Endothelial cell of hepatic sinusoid (primary cell): Measurements from ENCODE around the gene RHNO1.
"Not testable (repeated sequence)": the region's sequence is repeated elsewhere in the genome, so short reads cannot be mapped to it uniquely, and the experiment has no call there.

Experiments used
- in situ Hi-C: cut with HindIII; loops from 2 replicates; pipeline ENCODE4 v1.10.0; 2017; ENCODE audit warnings: low sequenced_read_pairs

Gene RHNO1

DNA sequence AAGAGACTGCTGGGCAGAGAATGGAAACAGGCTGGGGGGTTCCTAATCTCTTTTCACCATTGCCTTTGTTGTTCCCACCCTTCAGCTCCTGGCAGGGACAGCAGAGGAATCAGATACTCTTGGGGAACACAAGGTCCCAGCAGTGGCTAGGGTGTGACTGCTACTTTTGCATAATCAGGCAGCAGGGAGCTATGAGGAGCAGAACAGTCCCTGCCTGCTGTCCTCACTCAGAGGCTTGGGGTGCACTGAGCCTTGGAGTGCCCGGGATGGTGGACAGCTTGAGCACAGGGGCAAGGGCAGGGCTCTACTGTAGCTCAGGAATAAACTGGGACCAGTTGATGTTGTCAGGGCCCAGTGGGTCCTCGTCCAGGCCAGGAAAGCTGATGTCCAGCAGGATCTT, 18.7 kb upstream of the RHNO1 start:
- in situ Hi-C loops: no loop called here

DNA sequence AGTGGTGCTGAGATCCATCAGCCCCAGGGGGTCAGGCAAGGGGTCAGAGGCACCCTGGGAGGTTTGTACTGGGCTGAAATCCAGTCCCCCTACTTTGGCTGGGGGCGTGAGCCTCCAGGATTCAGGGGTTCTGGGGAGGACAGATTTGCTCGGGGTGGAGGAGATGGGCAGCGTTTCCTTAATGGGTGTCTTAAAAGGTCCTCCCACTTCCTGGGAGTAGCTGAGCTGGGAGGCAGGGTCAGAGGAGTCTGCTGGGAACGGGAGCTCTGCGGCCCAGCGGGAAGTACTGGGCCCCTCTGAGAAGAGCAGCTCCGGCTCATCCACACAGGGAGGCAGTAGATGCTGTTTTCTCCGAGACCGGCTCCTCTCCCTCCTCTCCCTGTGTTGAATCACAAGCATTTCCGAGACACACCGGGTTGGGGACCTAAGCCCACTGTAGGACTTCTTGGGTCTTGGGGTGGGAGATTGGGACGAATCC, 18.0 kb upstream of the RHNO1 start:
- in situ Hi-C loops: no loop called here

DNA sequence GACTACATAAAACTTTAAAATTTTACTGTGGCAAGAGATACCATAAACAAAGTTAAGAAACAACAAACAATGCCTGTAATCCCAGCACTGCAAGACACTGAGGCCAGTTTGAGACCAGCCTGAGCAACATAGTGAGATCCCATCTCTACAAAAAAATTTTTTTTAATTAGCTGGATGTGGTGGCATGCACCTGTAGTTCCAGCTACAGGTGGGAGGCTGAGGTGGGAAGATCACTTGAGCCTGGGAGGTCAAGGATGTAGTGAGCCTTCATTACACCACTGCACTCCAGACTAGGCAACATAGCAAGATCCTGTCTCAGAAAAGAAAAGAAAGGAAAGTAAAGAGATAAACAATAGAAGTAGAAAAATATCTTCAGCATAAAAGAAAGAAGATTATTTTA, 16.9 kb upstream of the RHNO1 start:
- in situ Hi-C loops: loop anchor here (5.0 kb wide), 1 partner anchor 72 kb away; no protein-coding TSS in a partner anchor

DNA sequence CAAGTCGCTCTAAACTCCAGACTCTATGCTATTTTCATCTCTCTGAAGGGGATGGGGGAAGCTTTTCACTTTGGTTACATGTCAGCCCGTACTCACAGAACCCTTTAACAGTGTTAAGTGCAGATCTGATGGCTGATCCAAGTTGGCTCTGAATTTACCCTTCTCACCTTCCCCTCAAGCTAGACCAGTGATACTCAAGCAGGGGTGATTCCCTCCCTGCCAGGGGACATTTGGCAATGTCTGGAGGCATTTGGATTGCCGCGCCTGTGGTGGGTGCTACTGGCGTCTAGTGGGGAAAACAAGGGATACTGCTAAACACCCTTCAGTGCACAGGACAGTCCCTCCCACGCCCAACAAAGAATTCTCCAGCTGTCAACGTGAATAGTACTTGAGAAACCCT, 14.1 kb upstream of the RHNO1 start:
- in situ Hi-C loops: loop anchor here (5.0 kb wide), 1 partner anchor 69 kb away; no protein-coding TSS in a partner anchor

DNA sequence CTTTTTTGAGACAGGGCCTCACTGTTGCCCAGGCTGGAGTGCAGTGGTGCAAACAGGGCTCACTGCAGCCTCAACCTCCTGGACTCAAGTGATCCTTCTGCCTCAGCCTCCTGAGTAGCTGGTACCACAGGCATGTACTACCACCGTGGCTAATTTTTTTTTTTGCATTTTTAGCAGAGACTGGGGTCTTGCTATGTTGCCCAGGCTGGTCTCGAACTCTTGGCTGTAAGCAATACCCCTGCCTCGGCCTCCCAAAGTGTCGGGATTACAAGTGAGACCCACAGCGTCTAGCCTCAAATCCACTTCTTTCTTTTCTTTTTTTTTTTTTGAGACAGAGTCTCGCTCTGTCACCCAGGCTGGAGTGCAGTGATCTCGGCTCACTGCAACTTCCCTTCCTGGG, 13.6 kb upstream of the RHNO1 start:
- in situ Hi-C loops: loop anchor here (5.0 kb wide), 1 partner anchor 69 kb away; no protein-coding TSS in a partner anchor

DNA sequence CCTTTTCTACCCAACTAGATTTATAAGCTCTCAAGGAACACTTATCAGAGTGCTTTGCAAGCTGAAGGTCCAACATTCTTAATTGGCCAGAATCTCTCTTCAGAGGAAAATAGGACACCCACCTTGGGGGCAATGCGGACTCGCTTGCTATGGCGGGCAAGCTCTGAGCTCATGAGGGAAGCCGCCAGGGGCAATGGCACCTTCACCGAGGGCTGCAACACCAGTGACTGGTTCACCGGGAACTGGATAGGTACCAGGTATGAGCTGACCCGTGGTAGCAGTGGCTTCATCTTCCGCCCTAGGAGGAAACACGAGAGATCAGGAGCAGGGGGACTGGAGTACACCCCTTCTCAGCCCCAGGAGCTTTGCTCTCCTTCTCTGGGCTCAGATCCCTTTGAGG, 12.8 kb upstream of the RHNO1 start:
- in situ Hi-C loops: loop anchor here (5.0 kb wide), 1 partner anchor 68 kb away; no protein-coding TSS in a partner anchor

DNA sequence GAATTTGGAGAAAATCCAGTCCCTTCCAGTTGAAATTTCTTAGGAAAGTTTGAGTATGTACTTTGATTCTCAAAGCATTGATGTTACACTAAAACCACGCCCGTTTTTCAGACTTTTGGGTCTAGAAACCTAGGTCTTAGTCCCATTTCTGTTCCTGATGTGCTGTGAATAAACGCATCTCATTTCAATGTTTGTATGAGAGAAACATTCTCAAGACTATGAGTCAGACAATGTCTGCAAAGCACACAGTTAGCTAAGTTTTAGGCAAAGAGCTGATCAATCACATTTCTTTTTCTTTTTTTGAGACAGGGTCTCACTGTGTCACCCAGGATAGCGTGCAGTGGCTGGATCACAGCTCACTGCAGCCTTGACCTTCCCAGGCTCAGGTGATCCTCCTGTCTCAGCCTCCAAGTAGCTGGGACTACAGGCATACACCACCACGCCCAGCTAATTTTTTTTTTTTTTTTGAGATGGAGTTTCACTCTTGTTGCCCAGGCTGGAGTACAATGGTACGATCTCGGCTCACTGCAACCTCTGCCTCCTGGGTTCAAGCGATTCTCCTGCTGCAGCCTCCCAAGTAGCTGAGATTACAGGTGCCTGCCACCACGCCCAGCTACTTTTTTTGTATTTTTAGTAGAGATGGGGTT, 7.9 kb upstream of the RHNO1 start:
- in situ Hi-C loops: not testable (repeated sequence)

DNA sequence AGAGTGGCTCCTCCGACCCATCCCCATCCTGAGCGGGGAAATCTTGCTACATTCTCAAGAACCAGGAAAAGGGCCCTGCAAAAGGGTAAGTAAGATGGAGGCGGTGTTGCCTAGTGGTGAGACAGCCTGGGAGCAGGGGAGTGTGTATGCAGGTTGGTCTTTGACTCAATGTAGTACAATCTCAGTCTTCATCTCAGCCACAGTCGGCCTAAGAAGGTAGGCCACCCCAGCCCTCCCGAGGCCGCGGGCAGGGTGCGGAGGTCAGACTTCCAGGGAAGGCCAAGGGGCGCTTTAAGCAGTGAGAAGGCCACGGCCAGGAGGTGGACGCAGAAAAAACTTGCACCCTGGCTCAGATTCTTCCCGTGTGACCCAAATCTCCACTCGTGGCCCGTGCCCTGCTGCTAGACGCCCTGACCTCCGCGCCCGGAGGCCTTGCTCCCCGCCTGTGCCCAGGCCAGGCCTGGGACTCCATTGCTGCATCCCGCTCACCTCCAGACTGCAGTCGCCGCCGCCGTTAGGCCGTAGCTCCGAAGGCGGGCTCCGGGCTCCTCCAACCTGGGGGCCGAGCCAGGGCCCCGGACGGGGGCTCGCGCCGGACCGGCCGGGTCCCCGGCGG, 484 bp upstream of the RHNO1 start:
- in situ Hi-C loops: no loop called here

DNA sequence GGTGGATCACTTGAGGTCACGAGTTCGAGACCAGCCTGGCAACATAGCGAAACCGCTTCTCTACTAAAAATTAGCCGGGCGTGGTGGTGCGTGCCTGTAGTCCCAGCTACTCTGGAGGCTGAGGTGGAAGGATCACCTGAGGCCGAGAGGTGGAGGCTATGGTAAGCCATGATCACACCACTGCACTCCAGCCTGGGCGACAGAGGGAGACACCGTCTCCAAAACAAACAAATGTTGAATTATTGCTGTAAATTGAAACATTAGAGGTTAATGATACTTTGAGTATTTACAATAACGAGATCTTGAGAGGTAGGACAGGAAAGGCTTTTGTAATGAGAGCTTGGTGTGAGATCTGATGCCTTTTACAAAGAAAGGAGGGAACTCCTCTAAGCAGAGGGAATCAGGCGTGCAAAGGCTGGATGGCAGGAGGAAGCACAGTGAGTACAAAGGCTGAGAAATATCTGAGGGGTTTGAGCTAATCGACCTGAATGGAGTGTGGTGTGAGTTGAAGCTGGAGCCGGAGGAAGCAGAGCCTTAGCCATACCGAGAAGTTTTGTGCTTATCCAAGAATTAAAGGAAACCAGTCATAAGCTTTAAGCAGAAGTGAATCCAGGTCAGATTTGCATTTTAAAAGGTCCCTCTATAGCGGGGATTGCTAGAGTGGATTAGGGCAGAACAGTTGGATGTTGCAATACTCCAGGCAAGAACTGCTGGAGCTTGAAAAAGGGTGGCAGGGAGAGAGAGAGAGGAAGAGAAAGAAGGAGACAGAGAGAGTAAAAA, 1.1 kb downstream of the RHNO1 start:
- in situ Hi-C loops: no loop called here

DNA sequence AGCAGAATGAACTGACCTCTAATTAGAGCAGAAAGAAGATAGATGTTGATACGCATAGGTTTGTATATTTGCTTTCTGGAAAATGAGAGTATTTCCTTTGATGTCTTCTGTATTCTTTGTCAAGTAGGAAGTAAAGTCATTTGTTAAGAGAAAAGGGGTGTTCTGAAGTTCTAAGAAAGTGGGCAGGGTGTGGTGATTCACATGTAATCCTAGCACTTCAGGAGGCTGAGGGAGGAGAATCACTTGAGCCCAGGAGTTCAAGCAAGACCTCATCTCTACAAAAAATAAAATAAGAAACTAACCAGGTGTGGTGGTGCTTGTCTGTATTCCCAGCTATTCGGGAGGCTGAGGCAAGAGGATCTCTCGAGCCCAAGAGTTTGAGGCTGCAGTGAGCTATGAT, 2.8 kb downstream of the RHNO1 start:
- in situ Hi-C loops: no loop called here

DNA sequence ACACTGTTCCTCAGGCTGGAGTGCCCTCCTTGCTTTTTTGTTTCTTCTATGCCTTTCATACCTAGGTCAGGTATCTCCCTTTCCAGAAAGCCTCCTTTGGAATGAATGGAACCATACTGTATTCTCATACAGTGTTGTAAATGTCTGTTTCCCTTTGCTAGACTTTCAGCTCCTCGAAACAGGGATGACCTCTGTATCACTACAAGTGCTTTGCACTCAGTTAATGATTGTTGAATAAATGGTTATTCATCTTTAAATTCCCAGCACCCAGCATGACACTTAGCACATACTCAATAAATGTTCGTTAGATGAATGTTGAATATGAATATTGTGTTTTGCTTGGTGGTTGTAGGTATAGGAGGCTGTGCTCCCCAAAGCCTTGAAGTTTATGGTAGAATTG, 7.8 kb downstream of the RHNO1 start:
- in situ Hi-C loops: no loop called here

DNA sequence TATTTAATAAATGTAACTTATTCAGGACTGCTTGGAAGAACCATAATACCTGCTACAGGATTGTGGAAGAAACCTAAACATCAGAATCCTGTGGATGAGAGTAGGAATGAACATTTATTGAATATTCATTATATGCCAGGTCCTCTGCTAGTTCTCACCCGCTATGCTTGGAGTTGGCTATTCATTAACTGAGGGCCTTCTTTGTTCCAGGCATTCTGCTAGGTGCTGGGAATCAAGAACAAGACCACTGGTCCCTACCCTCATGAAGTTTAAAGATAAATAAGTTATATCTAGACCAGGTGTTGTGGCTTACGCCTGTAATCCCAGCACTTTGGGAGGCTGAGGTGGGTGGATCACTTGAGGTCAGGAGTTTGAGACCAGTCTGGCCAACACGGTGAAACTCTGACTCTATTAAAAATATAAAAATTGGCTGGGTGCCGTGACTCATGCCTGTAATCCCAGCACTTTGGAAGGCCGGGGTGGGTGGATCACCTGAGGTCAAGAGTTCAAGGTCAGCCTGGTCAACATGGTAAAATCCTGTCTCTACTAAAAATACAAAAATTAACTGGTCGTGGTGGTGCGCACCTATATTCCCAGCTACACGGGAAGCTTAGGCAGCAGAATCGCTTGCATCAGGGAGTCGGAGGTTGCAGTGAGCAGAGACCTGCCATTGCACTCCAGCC, 9.9 kb downstream of the RHNO1 start:
- in situ Hi-C loops: no loop called here

DNA sequence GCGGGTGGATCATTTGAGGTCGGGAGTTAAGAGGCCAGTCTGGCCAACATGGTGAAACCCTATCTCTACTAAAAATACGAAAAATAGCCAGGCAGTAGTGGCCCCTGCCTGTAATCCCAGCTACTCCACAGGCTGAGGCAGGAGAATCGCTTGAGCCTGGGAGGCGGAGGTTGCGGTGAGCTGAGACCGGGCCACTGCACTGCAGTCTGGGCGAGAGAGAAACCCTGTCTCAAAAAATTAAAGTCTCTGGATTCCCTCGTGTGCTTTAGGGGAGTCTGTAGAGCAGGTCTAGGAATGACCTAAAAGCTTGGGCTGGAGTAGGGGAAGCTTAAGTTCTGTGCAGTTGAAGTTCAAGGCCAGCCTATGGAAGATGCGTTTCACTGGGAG, 13.0 kb downstream of the RHNO1 start:
- in situ Hi-C loops: no loop called here

DNA sequence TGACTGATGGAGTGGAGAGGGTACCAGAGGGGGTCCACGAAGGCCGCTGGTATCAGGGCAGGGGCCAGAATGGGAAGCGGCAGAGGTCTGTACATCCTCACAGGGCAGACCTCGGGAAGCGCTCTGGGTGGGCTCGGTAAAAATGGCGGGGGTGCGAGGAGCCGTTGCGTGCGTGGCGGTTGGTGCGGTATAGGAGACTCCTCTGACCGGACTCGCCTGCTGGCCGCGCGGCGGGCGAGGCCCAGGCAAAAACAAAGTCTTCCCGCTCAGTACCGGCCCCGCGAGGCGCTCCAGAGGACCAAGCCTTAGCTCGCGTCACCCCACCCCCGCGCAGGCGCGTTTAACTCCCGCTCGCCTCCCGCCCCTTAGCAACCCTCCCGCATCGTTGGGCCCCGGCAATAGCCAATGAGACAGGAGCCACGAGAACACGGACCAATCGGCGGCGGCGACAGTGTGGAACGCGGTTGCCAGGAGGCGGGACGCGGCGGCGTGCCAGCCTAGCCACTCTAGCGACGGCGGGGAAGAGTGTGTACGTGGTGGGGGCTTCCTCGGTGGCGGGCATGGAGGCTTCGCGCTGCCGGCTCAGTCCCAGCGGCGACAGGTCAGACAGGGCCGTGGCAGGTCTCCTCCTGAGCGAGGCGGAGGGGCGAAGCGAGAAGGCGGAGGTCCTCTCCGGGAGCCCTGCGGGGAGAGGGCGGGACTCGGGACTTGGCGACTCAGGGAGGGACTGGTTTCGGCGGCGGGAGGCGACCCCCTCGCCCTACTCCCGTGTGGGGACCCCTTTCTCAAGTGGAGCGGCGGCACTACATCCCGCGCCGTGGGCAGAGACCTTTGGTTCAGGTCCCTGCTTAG, 13.6 kb downstream of the RHNO1 start, which contains the start of gene TULP3:
Gene TULP3, plus strand, starts transcription at position 504 of the 852 bp plus-strand sequence. Its CDS starts 57 bp downstream, at position 561.
- in situ Hi-C loops: no loop called here

DNA sequence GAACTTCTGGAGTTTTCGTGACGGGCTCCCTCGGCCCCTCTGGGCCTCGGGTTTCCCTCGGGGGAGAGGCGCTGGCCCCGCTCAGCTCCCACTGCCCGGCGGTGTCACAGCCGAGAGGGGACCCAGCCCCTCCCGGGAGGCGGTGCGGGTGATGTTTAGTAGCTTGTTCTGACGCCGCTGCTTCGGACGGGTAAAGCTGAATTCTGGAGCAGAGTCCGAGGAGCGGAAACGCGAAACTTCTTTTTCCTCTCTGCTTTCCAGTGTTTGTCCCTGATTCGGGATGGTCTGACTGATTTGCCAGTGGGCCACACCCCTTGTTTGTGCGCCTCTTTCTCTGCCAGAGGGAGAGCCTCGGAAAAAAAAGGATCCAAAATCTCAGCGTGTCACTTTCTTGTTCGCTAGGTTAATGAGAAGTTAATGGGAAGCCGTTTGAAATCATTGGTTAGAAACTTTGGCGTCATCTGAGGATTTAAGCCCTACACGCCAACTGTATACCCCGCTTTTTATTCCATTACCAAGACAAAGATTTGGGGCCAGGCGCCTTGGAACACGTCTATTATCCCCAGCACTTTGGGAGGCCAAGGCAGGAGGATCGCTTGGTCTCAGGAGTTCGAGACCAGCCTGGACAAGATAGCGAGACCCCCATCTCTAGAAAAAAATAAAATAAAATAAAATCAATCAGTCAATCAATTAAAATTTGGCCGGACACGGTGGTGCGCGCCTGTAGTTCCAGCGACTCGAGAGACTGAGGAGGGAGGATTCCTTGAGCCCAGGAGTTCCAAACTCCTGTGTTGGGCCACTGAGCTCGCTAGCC, 14.4 kb downstream of the RHNO1 start:
- in situ Hi-C loops: no loop called here

DNA sequence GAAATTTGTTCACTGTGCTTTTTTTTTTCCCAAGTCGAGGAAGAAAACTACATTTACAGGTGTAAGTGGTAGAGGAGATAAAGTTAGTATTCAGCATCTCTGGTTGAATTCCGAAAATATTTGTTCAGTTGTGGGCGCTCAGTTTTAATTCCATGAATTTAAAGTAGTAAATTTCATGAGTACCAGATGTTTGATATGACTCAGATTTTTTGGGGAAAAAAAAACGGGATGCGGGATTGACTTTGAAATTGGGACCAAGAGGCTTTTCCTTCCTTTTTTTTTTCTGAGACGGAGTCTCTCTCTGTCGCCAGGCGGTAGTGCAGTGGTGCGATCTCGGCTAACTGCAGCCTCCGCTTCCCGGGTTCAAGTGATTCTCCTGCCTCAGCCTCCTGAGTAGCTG, 15.2 kb downstream of the RHNO1 start:
- in situ Hi-C loops: no loop called here

DNA sequence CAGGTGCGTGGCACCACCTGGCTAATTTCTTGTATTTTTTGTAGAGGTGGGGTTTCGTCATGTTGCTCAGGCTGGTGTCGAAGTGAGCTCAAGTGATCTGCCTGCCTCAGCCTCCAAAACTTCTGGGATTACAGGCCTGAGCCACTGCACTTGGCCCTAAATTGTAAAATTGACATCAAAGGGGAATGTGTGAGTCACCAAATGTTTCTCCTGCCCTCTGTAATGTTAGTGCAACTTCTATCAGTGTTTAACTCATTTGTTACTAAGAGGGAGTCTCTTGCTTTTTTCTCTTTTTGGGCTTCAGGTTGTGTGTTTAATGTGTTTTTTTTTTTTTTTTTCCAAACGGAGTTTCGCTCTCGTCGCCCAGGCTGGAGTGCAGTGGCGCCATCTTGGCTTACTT, 16.0 kb downstream of the RHNO1 start:
- in situ Hi-C loops: no loop called here

DNA sequence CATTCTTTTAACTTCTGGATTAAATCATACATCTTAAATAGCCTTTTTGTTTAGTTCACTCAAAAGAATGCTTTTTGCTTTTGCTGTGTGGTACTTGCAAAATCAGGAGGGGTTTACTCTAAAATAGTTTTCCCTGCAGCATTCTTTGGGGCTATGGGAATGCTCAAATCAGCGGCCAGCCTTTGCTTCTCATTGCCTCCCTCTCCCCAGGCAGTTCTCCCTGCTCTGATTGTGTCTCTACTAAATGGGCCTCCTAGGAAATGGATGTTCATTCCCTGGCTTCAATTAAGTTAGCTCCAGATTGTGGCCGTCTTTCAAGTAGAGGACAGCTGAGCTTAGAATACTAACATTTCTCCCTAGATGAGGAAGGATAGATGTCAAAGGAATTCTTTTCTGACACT, 18.0 kb downstream of the RHNO1 start:
- in situ Hi-C loops: no loop called here

DNA sequence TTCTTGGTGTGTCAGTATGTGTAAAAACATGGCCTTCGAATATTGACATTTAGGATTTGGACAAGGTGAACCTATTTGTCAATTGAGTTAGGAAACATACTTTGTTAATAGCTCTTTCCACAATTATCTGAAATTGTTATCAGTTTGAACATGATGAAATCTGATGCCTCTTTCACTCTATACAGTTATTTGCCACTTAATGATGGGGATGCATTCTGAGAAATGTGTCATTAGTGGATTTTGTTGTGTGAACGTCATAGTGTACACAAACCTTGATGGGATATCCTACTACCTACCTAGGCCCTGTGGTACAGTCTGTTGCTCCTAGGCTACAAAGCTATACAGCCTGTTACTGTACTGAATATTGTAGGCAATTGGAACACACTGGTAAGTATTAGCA, 18.5 kb downstream of the RHNO1 start:
- in situ Hi-C loops: no loop called here
